Gastrocnemius medialis (tissue), 4 donors: Measurements from ENCODE around the gene C17orf100.

Experiments
- CTCF ChIP-seq, 5 experiments: fragments of 450-650 bp in 3 of 5; fragments of 200-600 bp in 2 of 5; sonication (generic) in 2 of 5; IDR thresholded peaks in 4 of 5; conservative IDR thresholded peaks in 1 of 5; 1 replicate in 4 of 5; 2 replicates in 1 of 5; pipeline ENCODE4 v1.5.1; 2016 to 2019; ENCODE audit warnings: antibody characterized with exemption in 5 of 5, mild to moderate bottlenecking in 3 of 5, moderate library complexity in 3 of 5
- POLR2A ChIP-seq, 2 donors: fragments of 450-650 bp; IDR thresholded peaks; one replicate each; pipeline ENCODE4 v1.6.1; 2017; ENCODE audit warnings: antibody characterized with exemption in 2 of 2, mild to moderate bottlenecking in 2 of 2, moderate library complexity in 2 of 2

DNA sequence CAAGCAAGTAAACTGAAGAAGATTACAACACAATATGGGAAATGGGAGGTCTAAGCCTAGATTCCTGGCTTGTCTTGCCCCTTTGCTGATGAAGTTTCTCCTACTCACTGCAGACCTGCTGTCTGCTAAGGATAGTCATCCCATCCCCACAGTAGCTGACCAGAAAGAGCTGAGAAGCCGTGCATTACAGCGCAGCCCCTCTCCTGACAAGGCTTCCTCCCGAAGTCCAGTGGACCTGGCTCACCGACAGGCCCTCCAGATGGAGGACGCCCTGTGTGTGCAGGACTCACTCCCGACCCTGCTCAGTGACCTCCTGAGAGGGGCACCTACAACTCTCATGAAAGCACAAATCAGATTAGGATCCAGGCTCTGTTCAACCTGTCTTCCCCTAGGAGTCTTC lies 46.4 kb upstream of the C17orf100 start:
- TF ChIP-seq CTCF (IDR thresholded peaks at IDR 0.05 in 4 of 5, conservative IDR thresholded peaks at IDR 0.05 in 1 of 5) (no peak), POLR2A (IDR thresholded peaks at IDR 0.05) (no peak)
